8988T (cell line): ENCODE data around the gene THOC6.
A peak's percentile ranks its signal among the peaks of the same experiment; 100 is the strongest.

Experiments
- DNase-seq: peaks from one replicate; pipeline ENCODE4 v3.0.0; 2011

The THOC6 gene

DNA sequence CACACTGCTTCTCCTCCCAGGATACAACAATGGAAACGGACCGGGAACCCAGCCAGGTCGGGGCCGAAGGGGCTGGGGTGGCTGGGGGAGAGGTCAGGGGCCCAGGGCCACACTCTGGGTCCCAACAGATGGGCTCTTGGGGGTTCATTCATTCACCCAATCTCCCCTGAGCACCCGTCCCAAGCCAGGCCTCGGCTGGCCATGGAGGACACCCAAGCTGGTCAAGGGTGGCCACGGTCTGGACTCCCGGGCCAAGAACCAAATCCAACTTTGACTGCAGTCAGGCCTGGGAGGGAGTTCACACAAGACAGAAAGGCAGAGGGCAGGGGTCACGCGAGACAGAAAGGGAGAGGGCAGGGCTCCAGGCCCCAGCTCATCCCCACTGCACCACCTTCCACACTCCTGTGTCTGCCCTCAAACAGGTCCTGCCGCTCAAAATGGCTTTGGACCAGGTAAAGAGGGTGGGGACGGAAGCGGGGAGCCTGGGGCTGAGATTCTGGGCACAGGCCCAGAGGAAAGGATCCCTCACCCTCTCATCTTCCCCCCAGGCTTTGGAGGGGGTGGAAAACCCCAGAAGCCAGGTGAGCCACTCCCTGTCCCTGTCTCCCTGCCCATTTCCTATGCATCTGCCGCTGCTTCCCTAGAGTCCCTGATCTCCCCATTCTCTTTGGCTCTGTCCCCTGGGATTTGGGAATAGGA, 31.3 kb upstream of the THOC6 start:
- DNase-seq = no peak

DNA sequence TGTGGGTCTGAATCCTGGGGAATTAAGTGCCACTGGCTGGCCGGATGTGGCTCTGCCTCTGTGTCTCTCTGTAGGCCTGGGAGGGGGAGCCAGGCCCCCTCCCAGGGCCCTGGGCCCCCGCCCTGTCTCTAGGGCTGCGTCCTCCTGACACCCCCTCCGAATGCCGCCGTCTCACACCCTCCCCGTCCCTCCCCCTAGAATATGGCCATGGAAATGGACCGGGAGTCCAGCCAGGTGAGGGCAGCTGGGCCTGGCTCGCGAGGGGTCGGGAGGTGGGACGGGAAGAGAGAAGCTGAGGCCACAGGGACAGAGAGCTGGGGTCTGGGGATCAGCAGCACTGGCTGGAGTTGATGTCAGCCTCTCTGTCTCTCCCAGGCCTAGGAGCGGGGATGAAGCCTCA, 27.5 kb upstream of the THOC6 start:
- no peak for DNase-seq

DNA sequence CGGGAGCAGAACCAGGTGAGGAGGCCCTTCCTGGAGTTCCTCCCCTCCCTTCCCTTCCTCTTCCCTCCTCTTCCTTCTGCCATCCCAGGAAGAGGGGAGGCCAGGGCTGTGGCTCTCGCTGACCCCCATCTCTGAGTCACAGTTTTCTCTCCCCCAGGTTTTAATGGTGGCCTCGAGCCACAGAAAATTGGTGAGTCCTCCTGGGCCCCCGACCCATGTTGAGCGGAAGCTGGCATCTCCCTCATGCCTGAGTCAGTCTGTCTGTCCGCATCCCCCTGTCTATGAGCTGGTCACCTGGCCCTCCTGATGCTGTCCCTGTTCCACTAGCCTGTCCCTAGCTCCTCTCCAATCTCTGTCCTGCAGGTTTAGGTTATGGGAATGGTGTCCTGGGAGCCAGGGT, 23.9 kb upstream of the THOC6 start:
- DNase-seq = no peak

DNA sequence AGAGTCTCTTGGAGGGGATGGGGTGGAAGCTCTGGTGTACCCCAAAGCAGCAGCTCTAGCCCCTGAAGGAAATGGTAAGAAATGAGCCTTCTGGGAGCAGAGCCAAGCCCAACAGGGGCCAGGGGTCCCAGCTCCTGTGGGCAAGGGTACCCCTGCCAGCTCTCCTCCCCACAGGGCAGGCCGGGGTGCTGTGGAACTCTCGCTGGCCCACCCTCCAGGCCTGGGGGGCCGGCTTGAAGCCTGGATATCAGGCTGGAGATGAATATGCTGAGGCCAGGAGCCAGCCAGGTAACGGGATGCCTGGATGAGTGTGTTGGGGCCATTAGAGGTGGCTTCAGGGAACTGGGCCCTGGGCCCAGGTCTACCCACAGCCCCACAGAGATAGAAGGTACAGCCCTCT, 23.3 kb upstream of the THOC6 start:
- no peak for DNase-seq

DNA sequence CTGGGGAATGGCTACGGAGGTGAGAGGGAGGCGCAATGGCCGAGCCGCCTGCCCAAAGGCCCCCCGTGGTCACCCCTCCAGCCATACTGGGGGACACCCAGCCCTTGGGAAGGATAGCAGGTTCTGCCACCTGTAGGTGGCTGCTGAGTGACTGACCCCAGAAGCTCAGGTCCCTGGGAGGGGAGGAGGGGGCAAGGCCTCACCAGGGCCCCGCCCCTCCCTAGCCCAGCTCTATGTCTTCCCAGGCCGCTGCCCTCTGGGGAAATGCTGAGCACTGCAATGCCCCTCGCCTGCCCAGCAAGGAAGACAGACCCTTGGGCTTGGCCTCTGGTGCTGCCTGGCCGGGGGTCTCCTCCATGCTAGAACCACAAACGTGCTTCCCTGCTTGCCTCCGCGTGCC, 22.5 kb upstream of the THOC6 start:
- no peak for DNase-seq

DNA sequence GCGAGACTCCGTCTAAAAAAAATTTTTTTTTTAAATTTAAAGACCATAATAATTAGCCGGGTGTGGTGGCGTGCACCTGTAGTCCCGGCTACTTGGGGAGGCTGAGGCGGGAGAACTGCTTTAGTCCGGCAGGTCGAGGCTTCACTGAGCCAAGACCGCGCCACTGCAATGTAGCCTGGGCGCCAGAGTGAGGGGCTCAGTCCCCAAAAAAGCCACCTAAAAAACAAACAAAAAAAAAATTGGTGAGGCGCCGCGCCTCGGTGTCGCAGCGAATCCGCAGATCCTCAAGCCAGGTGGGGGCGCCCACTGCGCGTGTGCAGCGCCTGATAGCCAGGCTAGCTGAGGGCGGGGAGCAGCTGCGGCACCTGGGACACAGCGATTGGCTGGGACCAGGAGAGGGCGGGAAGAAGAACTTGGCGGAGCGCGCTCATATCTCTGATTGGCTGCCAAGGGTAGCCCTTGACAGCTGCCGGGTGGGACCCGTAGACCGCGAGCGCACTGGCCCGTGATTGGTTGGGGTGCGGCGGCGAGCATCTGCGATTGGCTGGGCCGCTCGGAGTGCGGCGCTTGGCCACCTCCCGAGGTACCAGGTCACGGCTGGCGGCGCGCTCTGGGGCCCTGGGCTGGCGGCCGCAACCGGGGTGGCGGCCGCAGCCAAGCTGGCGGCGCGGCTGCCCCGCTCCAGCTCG, 20.1 kb upstream of the THOC6 start:
- peak; percentile 91 for DNase-seq

DNA sequence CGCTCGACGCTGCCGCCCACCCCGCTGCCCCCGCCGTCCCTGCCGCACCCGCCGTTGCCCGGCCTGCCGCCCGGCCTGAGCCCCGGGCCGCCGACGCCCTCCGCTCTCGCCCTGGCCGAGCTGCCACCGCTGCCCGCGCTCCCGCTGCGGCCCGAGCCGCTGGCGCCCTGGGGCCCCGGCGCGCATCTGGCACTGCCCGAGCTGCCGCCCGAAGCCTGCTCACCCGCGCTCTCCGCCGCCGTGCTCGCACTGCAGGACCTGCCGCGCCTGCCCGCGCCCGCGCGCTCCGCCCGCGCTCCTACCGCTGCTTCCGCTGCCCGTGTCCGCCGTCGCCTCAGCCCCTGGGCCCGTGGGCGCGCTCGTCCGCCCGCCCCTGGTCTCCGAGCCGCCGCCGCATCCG, 19.5 kb upstream of the THOC6 start:
- no peak for DNase-seq

DNA sequence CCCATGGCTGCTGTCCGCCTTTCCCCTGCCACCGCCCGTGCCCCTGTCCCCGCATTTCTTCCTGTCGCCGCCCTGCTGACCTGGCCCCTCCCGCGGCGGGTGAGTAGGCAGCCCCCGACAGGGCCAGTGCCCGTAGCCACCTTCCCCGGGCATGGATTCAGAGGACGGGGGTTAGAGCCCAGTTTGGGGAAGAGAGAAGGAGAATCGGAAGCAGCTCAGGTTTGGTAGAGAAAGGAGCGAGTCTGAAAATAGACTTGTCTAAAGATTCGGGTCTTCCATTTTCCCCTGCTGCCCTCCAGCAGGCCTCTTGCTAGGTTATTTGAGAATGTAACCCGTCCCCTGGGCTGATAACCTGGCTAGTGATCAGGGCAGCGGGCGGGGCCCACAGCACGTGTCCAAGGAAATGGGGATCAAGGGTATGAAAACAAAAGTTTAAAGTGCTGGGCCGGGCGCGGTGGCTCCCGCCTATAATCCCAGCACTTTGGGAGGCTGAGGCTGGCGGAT, 19.0 kb upstream of the THOC6 start:
- no peak for DNase-seq

DNA sequence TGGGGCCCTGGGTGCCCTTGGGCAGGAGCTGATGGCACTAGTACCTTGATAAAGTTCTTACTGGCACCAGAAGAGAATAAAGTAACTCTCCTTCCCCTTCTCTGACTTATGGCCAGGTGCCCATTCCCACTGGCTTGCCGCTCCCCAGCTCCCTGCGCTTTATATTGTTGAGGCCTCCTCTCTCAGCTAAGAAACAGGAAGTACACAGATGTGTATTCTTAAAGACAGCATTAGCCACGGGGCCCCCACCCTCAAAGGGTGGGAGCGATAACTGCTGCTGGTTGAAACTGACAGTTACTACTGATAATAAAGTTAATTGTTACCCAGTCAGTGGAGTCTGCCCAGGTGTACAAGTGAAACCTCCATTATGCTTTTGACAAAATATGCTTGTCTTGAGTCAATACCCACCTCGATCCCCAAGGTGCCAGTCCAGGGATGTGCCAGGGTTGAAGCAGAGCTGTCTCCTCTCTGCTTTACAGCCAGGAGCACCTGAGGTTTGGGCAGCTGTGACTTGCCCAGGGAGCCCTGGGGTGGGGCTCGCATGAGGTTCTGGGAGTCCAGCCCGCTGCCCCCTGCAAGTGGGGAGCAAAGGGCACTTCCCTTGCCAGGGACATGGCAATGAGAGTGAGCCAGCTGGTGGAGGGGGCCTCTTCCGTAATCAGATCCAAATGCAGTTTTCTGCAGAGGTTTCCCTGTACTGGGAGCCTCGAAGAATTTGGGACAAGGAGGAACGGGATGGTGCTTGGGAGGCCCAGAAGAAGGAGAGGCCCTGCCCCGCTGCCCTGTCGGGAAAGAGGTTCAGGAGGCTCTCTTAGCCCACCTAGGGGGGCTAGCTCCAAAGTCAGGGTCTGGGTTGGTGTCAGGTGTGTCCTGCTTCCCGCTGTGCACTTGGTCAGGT, 16.5 kb upstream of the THOC6 start:
- no peak for DNase-seq

DNA sequence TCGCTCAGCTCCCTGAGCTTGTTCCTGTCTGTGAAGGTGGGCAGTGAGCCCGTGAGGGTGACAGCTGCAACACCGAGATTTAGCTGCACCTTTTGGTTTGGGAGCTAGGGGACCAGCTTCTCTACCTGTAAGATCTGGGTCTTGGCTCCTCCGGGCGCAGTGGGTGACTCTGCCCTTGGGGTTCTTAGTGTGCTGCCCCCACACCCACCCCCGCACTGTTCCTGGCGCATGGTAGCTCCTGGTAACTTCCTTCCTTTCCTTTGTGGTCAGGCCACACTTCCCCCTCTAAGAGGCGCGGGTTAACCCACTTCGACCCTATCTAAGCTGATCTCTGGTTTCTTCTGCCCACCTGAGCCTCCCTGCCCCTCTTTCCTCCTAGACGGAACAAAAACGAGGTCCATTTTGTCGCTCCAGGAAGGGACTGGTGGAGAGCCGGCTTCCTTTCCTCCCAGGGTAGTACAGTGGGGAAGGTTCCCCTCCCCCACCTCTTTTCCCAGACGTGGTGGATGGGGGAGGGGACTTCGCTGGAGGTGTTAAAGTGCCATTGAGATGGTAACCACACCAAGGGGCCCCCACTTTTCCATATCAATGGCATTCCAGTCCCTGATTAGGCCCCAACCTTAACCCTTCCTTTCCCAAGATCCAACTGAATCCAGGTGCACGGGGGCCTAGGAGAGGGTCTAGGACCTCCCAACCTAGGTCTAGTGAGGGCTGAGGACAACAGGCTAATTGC, 15.7 kb upstream of the THOC6 start:
- DNase-seq = no peak

DNA sequence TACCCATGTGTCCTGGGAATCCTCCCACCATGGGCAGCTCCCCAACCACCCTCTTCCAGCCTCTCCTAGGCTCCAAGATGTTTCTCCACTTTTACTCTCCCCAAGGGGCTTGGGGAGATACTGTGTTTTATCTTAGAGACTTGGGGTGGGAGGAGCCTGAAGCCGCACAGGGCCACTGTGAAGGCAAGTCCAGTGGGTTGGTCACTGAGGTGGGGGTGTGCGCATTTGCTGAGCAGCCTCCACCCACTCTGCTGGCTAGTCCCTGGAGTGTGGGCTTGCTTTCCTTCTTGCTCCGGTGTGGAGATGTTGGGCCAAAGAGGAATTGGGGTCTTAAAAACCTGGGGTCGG, 15.2 kb upstream of the THOC6 start:
- DNase-seq = no peak

DNA sequence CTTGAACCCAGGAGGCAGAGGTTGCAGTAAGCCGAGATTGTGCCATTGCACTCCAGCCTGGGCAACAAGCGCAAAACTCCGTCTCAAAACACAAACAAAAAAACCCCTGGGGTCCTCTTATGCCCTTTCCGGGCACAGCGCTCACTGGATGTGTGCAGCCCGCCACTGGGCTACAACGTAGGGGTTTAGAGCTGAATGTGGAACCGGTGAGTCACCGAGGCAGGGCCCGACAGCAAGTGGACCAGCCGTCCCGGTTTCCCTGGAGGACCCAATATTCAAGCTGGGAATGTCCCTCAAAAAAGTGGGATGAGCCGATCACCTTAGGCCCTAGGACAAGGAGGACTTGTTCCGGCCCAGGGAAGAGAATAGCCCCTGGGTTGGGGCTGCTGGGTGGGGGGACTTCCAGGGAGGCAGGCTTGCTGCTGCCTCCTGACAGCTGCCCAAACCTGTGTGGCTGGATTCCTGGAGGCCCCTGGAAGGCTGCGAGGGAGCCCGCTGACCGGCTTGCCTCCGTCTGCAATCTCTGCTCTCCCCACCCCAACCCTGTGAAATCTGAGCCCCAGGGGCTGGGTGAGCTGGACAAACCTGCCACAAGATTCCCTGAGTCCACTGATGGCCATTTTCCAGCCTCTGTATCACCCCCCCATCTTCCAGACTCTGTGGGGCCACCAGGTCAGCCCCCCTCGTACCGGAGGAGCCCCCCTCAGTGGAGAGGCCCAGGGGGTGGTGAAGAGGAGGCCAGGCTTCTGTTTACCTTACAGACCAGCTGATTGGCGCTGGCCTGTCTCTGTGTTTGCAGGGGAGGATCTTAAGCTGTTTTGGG, 14.1 kb upstream of the THOC6 start:
- DNase-seq = no peak

DNA sequence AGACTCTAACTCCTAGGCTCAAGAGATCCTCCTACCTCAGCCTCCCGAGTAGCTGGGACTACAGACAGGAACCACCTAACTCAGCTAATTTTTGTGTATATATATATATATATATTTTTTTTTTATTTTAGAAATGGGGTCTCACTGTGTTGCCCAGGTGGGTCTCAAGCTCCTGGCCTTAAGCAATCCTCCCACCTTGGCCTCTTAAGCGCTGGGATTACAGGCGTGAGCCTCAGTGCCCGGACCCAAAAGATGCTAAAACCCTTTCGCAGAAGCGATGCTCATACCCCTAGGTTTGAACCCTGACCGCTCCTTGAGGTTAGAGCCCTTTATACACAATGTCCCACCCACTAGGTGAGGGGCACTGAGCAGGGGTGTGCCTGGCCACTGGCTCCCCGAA, 13.3 kb upstream of the THOC6 start:
- DNase-seq = no peak

DNA sequence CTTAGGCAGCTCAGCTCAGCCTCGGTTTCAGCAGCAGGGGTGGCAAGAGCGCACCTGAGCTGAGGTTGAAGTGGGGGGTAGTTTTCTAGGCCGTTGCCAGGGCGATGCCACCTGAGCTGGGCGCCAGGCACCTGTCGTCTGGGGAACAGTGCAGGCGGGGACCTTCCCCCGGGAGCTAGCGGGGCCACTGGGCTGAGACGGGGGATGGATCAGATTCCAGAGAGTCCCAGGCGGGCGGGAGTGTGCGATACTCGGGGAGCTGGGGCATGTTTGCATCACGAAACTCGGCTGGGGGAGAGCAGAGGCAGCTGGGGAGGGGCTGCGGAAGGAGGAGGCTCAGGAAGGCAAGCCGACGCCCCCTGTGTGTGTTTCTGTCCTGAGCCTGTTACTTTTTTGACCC, 11.6 kb upstream of the THOC6 start:
- DNase-seq = no peak

DNA sequence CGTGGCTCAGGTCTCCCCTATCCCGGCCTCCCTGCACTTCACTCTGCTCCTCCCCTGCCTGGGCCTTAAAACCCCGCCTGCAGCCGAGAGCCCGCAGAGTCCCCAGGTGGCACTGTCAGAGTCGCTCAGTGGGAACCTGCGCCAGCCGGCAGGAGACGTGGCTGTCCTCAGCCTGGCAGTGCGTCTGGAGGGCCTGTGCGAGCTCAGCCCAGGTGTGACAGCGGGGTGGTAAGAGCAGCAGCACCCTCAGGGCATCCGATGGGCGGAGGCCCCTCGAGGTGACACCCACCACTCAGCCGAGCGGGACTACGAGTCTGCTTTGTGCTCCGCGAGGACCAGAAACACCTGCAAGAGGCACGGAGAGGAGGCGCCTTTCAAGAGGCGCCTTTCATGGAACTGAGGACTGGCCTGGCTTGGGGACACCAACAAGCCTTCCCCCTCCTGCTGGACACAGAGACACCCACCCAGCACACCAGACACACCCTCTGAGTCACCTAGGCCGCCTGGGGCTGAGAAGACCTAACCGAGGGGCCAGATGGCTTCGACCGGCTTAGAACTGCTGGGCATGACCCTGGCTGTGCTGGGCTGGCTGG, 10.9 kb upstream of the THOC6 start, which contains the start of gene CLDN9:
Gene CLDN9 (plus strand): TSS at position 96 of the 593 bp plus-strand sequence. CDS start 440 bp downstream, at position 536.
- DNase-seq = no peak

DNA sequence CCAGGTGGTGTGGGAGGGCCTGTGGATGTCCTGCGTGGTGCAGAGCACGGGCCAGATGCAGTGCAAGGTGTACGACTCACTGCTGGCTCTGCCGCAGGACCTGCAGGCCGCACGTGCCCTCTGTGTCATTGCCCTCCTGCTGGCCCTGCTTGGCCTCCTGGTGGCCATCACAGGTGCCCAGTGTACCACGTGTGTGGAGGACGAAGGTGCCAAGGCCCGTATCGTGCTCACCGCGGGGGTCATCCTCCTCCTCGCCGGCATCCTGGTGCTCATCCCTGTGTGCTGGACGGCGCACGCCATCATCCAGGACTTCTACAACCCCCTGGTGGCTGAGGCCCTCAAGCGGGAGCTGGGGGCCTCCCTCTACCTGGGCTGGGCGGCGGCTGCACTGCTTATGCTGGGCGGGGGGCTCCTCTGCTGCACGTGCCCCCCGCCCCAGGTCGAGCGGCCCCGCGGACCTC, 10.3 kb upstream of the THOC6 start:
- DNase-seq = no peak

DNA sequence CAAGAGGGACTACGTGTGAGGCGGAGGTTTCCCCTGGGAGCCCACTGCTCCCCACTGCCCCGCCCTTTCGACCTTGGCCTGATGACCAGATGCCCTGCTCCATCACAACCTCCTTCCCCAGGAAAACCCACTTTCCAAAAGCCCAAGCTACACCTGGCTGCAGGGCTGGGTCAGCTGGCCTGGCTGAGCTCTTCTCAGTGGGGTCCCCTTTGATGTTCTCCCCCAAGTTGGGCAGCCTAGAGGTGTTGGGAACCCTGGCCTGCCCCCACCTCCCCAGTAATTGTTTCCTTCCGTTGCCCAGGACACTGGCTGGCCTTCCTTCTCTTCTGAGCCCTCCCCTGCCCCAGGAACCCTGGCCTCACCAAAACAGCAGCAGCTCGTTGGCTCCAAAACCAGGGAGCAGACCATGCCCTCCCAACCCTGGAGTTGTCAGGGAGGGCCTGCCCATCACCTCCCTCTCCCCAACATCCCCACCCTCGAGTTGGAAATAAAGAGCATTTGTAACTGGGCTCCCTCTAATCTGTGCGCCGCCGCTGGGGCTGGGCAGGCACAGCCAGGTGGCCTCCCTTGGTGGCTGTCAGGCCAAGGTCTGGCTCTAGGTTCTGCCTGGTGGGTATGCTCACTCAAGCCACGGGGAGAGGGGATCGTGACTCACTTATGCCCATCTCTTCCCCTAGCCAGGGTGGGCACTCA, 9.7 kb upstream of the THOC6 start:
- no peak for DNase-seq

DNA sequence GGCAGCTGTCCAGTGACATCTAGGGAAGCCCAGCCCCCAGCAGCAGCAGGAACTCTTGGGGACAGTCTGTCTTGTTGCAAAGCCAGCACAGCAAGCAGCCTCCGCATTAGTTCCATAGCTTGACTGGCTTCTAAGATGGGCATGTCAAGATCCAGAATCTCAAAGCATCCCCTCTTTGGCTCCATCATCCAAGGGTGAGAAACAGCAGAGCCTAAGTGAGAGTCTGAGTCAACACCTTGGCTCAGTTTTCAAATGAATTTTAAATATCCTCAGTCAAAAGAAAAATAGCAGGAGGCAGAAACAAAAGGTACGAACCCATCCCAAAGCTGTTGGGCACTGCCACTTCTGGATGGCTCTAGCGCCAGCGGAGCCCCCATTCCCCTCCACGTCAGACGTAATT, 8.9 kb upstream of the THOC6 start:
- DNase-seq = no peak

DNA sequence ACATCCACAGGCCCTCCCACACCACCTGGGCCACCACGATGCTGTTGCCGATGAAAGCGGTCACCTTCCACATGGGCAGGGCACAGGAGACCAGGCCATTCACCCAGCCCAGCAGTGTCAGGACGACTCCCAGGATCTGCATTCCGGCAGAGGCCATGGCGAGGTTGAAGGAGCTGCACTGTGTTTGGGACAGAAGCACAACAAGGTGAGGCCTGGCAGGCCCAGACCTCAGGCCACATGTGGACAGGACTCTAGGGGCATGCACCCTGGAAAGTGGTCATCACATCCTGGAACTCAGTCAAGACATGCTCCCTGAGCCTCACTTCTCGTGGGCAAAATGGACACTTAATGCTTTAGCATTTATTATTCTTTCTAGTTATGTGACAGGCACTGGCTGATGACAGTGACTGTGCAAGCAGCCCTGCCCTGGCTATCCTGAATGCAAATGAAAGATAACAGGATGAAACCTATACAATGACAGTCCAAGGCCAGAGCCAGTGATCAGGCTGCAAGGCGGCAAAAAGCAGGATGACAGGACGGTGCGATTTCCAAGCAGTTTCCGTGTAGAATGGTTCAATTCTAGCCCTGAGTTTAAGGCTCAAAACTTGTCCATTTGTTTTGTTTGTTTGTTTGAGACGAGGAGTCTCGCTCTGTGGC, 7.8 kb upstream of the THOC6 start:
- no peak for DNase-seq

DNA sequence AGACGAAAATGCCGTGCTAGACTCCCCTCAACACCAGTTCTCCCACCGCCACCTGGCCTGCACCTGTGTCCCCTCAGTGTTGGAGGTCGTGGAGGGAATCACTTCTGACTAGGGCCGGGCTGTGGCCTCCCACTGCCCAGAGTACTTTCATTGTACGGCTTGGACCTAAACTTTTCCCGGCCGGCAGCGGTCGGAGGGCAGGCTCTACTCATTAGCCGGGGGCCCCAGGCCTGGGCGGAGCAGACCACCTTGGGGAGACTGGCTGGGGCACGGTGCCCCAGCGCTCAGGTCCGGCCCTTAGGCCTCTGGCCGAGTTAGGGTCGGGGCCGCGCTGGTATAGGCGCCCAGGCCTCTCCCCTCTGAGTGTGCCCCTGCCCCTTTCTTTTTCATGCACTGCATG, 6.5 kb upstream of the THOC6 start:
- DNase-seq = no peak
